HG03135 (cell line): ENCODE results near the gene RSKR.
A peak's percentile ranks its signal among the peaks of the same experiment; 100 is the strongest.
"Not testable (repeated sequence)": the region's sequence is repeated elsewhere in the genome, so short reads cannot be mapped to it uniquely, and the experiment has no call there.

Experiments used
- ATAC-seq: cut with Tn5 transposase; IDR thresholded peaks from one replicate; pipeline ENCODE4 v1.9.1; 2021; ENCODE audit warnings: mild to moderate bottlenecking, moderate library complexity; ENCODE audit not compliant: unreplicated experiment

The RSKR gene

DNA sequence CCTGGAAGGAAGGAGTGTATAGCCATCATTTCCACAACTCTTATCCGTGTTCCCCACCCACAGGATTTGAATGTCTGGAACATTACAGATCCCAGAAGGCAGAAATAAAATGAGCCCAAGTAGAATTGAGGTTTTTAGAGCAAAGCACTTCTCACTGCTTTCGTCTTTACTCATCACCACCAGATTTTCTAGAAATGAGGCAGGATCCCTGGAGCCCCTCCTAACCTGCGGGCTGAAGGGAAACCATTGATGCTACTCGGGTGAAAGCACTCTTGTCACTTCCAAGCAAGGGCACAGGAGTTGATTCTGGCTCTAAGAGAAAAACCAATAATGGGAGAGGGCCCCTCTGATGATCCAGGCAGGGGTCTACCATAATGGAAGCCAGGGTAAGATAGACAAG, 34.5 kb downstream of the RSKR start:
- no peak for ATAC-seq

DNA sequence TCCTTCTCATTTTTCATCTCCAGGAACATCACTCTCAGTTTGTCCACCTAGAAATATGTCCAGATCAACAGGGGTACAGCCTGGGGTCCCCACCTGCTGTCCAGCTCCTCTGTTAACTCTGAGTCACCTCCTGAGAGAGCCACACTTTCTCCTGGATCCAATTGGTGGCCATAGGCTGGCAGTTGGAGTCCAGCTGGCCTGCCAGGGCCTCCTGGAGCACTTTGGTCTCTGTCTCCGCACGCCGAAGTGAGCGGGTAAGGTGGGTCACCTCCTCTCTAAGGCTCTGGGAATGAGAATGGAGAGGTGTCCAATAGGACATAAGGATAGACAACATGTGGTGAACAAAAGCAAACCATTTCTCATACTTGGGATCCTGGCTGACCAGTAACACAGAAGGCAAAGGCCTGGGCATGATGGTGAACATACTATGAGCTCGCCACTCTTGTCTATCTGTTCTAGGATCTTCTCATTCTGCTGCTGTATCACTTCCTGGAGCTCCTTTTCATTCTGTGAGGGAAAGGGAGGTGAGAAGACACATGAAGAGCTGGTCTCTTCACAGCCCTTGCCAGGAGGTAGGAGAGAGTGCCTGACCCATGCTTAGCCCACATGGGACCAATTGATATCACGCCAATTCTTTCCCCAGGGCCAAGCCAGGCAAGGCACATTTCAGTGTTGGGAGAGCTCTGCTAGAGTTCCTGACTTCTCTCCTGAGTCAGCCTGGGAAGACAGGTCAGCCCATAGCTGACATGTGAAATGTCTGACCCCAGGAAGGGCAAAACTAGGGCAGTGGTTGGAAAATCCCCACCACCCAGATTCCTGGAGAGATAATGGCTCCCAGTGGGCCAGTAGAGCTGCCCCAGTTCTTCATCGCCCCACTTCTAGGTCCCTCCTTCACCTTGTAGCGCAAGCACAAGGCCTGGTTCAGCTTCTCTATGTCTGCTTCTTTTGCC, 35.5 kb downstream of the RSKR start:
- ATAC-seq, result no peak

DNA sequence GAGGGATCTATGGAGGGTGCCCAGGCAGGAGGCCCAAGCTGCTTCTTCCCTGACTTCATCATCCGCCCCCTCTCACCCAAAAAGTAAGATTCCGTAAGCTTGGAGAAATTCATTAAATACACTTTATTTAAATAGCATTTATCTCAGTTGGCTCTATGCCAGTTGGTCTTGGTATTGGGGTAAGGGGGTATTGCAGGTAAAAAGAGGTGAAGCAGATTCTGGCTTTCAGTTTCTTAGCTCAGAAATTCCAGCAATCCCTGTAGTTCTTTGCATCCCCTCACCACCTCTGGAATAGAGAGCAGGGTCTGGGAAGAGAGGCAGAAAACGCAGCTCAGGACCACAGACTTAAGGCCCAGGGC, 36.5 kb downstream of the RSKR start:
- ATAC-seq, result no peak

DNA sequence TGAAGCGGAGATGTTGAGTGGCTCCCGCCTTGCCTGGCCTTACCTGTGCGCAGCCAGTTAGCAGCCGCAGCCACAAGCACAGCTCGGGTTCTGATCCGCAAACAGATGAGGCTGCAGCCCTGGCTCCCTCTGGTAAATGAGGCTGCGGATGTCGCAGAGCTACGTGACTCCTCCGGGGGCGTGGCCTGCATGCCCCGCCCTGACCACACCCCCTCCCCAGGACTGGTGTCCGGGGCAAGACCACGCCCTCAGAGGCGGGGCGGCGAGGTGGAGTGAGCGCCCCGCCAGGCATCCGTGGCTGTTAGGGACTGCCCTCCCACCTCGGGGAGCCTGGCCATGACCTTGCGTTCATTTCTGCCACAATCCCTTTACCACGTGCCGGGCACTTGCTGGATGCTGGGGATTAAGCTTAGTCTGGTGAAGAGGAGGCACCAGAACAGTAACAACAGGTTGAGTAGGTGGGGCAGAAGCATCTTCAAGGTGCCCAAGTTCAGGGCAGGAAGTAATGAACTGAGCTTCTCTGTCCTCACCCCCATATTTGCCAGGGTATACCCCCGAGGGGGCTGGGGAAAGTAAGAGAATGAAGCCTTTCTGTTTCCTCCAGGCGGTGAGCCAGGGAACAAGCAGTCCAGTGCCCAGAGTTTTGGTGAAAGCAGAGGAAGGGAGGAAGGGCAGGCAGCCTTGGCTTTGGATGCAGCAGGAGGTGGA, 37.1 kb downstream of the RSKR start, which contains the start of gene ALDOC:
TSS of gene ALDOC (minus strand) at position 138 of the 708 bp plus-strand sequence. CDS start 1,363 bp downstream, outside the sequence.
- ATAC-seq, result peak; percentile 81

DNA sequence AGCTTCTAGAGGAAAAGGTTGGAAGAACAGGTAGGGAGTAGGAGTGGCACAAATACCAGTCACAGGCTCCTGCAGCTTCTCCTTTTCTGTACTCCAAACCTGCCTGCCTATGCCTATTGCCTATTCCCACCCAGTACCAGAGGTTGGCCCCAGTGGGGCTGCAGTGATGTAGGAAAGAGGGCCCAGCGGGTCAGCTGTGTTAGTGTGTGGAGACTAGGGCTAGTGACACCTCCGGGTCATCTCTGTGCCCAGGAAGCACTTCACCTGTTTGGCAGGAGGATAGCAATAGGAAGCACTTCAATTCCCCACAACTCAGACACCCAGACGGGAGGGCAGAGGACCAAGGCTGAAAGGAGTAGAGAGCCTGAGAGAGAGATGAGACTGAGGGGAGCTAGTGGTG, 38.0 kb downstream of the RSKR start:
- not testable (repeated sequence) for ATAC-seq

DNA sequence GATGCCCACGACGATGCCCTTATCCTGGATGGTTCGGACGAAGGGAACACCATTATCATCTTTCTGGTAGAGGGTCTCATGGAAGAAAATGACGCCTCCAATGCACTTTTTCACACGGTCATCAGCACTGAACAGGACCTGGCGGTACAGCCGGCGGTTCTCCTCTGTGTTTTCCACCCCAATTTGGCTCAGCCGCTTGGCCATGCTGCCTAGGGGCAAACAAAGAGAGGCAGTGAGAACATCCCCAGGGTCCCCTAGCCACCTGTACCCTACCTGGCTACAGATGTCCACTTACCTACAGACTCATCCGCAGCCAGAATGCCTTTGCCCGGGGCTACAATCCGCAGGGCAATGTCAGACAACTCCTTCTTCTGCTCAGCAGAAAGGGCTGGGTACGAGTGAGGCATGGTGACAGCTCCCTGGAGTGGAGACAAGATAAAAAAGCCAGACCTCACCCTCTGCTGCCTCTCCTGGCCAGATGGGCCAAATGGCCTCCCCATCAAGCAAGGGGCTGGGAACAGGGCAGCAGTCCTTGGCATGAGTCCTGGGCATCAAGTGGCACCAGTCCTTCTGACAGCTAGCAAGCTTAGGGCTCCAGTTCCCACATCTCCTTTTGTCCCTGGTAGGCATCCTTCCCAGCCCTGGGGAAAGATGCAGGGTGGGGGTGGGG, 38.7 kb downstream of the RSKR start:
- no peak for ATAC-seq

DNA sequence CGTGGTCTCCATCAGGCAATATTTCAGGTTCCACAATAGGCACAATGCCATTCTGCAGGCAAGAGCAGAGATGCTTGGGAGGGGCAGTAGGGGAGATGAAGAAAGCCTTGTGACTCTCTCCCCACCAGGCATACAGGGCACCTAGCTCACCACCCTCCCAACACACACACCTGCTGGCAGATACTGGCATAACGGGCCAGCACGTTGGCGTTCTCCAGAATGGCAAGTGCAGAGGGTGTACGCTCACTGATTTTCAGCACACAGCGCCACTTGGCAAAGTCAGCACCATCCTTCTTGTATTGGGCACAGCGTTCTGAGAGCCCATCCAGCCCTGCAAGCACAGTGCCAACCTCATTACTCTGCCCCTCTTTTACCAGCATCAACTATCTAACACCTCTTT, 39.5 kb downstream of the RSKR start:
- ATAC-seq, result no peak

DNA sequence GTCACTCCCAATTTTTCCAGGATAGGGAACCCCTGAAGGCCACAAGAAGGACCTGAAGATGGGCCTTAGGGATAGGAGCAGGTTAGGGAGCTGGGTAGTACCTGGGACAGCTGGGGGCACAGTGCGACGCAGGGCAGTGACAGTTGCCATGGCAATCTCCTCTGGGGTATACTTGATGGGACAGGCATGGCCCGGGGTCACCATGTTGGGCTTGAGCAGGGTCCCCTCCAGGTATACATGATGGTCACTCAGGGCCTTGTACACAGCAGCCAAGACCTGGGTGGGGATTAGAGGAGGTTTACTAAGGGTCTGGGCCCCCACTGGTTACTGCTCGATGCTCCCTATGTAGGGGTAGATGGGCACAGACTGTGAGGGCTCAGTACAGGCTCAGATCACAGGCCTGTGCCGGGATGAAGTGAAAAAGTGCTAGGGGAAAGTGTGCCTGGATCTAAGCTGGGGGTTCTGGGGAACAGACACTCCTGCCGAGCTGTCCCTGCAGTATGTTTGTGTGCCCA, 40.0 kb downstream of the RSKR start:
- no peak for ATAC-seq

DNA sequence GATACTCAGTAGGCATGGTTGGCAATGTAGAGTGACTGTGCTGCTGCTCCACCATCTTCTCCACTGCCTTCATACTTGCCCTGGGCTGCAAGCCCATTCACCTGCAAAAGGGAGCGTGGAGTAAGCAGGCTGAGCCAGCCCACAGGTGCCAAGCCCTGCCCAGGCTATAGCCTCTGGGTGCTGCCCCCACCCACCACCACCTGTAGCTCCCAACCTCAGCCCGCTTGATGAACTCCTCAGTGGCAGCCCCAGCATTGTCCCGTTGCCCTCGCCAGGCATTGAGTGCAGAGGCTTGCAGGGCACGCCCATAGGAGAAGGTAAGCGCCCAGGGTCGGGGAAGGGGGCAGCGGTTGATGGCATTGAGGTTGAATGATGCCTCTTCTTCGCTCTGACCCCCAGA, 40.5 kb downstream of the RSKR start:
- ATAC-seq, result no peak

DNA sequence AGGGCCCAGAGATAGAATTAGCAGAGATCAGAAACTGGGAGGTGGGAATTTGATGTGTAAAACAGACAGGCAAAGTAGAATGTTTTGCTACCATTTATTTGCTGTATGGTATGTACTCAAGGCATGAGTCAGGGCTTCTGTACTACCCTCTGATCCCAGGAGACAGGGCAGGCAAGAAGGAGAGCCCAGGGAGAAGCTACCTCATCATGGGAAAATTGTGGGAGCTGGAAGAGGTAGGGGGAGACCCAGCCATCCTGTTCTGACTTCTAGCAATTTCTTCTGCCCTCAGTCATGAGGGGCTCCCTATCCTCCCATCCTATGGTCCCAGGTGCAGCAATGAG, 41.0 kb downstream of the RSKR start:
- no peak for ATAC-seq

DNA sequence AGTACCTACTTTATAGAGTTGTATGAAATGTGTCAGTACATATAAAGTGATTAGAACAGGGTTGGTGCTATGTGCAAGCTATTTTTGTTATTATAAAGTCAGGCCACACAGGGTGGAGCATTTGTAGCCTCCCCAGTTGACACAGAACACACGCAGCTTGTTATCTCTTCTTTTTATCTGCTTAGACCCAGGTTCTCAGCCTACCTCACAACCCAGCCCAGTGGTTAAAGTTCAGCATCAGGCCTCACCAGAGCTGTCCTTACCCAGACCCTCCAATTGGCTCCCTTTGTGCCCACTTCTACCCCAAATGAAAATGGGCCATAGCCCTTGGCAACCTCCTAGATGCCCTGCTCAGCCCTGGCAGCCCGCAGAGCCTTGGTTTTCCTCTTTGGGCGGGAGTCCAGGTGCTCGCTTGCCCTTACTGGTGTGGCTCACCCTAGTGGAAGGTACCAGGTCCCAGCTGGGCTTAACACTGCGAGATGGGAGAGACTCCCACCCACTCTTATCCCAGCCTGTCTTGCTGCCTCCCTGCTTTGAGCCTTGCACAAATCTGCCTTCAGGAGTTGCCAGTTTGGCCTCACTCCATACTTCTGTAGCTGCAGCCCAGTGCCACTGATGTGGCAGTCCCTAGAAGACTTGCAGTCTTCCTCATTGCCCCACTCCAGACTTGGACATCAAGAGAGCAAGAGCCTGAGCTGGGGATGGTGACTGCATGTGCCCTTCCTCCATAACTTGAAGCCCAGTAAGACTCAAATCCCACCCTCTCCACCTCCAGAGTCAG, 41.5 kb downstream of the RSKR start:
- no peak for ATAC-seq

DNA sequence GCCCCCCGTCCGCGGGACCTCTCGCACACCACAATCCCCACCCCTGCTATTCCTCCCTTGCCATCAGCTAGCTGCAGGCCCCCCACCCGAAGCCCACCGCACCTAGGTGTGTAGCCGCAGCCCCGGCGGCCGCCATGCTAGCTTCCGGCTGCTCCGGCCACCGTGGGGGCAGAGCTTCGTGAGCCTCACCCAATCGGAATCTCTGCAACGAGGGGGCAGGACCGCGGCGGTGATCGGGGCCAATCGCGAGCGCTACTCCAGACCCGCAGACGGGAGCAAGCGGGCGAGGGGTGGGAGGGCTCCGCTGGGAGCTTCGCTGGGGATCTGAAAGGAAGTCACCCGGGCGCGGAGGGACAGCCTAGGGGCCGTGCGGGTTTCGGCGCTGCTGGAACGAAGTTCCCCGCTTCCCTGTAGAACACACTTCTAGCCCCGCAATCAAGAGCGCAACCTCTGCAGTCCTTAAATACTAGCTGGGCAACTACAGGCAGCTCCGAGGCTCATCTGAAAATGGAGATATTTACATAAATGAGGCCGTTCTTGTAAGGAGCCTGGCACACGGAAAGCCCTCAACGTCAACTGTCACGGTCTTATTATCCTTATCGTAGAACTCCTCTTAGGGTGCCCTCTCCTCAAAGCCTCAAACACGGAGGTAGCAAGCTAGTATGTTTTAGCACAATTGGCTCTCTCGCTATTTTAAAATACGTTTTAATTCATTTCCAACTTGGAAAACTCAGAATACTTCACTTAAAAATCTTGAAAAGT, 42.4 kb downstream of the RSKR start, which contains the start of gene PIGS:
TSS of gene PIGS (minus strand) at position 164 of the 762 bp plus-strand sequence. CDS start at position 136, 28 bp downstream.
- ATAC-seq, result peak; percentile 79

DNA sequence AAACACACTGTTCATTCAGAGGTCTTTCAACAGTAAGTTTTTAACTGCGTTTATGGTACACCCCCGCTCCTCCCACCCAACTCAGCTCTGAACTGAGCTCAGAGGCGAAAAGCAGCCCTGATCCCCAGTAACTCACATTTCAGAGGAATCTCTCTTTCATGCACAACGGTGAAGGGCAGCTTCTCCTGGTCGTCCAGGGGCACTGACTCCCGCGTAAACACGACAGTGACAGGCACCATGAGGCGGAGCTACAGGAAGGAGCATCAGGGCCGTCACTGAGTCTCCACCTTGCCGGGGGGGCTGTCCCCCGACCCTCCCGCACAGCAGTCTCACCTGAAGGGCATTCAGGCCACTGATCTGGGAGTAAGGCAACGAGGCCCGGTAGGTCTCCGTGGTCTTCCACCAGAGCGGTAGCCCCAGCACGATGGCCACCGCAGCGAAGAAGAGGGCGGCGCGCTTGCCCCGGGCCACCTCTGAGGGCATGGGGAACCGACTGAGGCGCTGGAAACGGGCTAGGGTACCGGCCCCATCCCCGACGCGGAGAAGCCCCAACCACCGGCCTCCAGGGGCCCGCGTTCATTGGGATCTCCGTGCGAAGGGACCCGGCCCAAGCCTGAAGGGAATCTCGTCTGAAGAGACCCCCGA, 43.1 kb downstream of the RSKR start:
- ATAC-seq, result peak; percentile 21

DNA sequence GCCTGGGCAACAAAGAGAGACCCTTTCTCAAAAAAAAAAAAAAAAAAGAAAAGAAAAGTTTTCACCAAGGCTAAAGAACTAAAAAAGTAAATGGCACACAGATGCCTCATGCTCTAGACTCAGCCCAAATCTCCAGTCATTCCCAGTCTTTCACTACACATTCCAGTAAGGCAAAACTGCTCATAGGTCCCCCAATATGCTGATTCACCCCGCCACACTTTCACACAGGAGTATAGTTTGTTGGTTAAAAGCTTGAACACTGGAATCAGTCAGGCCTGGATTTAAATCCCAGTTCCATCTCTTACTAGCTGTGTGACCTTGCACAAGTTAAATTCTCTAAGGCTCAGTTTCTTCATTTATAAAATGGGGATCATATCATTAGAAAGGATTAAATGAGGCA, 44.5 kb downstream of the RSKR start:
- no peak for ATAC-seq

DNA sequence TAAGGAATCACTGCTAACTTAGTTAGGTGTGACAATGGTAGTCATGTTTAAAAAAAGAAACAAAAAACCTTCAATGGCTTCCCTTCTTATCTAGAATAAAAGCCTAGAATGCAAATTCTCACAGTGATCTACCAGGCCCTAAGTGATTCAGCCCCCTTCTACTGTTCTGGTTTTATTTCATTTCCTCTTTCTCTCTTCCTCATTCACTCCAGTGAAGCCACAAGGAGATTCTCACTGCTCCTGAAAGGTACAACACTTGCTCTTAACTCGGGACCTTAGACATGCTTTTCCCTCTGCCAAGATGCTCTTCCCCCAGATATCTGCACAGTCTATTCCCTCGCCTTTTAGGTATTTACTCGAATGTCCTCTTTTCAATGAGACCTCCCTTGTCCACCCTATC, 46.4 kb downstream of the RSKR start:
- no peak for ATAC-seq

DNA sequence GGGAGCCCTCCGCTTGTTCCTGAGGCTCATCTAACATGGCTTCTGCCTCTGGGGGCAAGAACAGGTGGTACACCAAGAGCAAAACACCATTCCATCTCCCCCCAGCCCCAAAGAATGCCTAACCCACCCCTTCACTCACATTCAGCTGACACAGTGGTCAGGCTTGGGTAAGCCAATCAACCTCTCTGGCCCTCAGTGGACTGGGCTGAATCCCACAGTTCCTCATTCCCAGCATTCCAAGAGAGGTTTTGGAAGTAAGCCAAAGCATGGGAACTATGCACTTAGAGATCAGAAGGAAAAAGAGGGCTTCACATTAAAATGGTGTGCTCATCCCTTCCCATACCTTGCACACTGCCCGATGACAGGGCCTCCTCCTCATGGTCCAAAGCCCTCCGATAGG, 50.5 kb downstream of the RSKR start:
- no peak for ATAC-seq
